Activated CD8-positive, alpha-beta memory T cell treated with anti-CD3 and anti-CD28 coated beads, Interleukin-2, amount 50 U/mL, for 4 hours (primary cell): Measurements from ENCODE around the gene C1orf174.
A peak's percentile ranks its signal among the peaks of the same experiment; 100 is the strongest.

ENCODE experiments used
- DNase-seq: peaks from one replicate; pipeline ENCODE4 v3.0.0-alpha.2; 2020

The C1orf174 gene

GRCh38 chr1:3864884-3865283 lies 35.2 kb downstream of the C1orf174 start:
- DNase-seq: no peak

- no peak for DNase-seq
Observed at GRCh38 chr1:3863231-3863935, 36.7 kb downstream of the C1orf174 start.

- DNase-seq: no peak
Observed at GRCh38 chr1:3858231-3858981, 41.7 kb downstream of the C1orf174 start.

GRCh38 chr1:3857791-3858129 lies 42.3 kb downstream of the C1orf174 start:
- DNase-seq: no peak

GRCh38 chr1:3856923-3857790 lies 42.9 kb downstream of the C1orf174 start, which contains the start of the genes CEP104 and DFFB:
Gene CEP104, minus strand, starts transcription at chr1:3857211. Its CDS starts 4,804 bp downstream, at chr1:3852407.
Gene DFFB, plus strand, starts transcription at chr1:3857476. Its CDS starts 128 bp downstream, at chr1:3857604.
- peak; percentile 95 for DNase-seq

- no peak for DNase-seq
Observed at GRCh38 chr1:3852711-3853485, 47.2 kb downstream of the C1orf174 start.

GRCh38 chr1:3852091-3852490 lies 48.0 kb downstream of the C1orf174 start:
- DNase-seq: no peak

- DNase-seq: no peak
Observed at GRCh38 chr1:3851292-3851691, 48.8 kb downstream of the C1orf174 start.

GRCh38 chr1:3850857-3851256 lies 49.2 kb downstream of the C1orf174 start:
- DNase-seq: no peak

- DNase-seq: no peak
Observed at GRCh38 chr1:3847081-3847480, 53.0 kb downstream of the C1orf174 start.

- no peak for DNase-seq
Observed at GRCh38 chr1:3846541-3846940, 53.5 kb downstream of the C1orf174 start.

GRCh38 chr1:3842912-3843311 lies 57.2 kb downstream of the C1orf174 start:
- no peak for DNase-seq

- no peak for DNase-seq
Observed at GRCh38 chr1:3841491-3841890, 58.6 kb downstream of the C1orf174 start.
